Measurements from ENCODE around the gene SRRT.

- no peak for TF ChIP-seq CTCF (IDR thresholded peaks at IDR 0.05)
- no peak for TF ChIP-seq POLR2A (IDR thresholded peaks at IDR 0.05)
Measured at GRCh38 chr7:100847360-100847759, 27.5 kb upstream of the SRRT start.

All from tibial nerve (tissue), 3 donors.